ENCODE measurements around the gene METTL26. TPM values are rescaled to one million over a fixed set of nuclear protein-coding genes. Genes with fewer than 3 reads are reported as not detected.

METTL26 gene
- total RNA-seq, 1 experiment from 2014 or later = 60.9 TPM

- H3K27me3 ChIP-seq = no peaks in the 10 kb centered on the region
- no peaks in the 10 kb centered on the region for H3K9me3 ChIP-seq (replicated peaks)
- no peak overlapping the region for H3K27ac ChIP-seq
- DNase-seq = no peak
- H3K36me3 ChIP-seq = peaks cover 28% of the 10 kb centered on the region
- peaks cover 20% of the 10 kb centered on the region for H3K4me1 ChIP-seq
- H3K4me3 ChIP-seq = peak overlapping the region; percentile 65; the same call in 1 of the 2 replicates
These were observed 42.2 kb upstream of the METTL26 start for GRCh38 chr16:678209-678857.

DNA sequence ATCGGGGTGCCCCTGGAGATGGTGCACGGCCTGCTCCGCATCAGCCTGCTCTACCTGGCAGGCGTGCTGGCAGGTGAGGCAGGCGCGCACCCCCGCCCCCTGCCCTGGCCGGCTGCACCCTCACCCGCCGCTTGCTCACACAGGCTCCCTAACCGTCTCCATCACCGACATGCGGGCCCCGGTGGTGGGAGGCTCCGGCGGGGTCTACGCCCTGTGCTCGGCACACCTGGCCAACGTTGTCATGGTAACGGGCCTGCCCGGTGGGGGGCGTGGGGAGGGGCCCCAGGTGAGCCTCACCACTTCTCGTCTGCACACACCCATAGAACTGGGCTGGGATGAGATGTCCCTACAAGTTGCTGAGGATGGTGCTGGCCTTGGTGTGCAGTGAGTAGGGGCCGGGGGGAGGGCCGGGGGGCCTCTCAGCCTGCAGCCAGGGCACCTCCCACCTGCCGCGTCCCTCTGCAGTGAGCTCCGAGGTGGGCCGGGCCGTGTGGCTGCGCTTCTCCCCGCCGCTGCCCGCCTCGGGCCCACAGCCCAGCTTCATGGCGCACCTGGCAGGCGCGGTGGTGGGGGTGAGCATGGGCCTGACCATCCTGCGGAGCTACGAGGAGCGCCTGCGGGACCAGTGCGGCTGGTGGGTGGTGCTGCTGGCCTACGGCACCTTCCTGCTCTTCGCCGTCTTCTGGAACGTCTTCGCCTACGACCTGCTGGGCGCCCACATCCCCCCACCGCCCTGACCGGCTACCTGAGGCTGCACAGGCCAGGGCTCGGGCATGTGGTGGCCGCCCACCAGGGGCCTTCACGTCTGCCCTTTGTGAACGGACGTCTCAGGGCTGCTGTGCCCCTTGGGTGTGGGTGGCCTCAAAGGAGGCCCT lies 41.4 kb upstream of the METTL26 start:
- Histone ChIP-seq H3K4me3 (no peak overlapping the region), H3K27ac (no peak overlapping the region), H3K9me3 (replicated peaks) (no peaks in the 10 kb centered on the region), H3K4me1 (peaks cover 20% of the 10 kb centered on the region), H3K36me3 (peaks cover 29% of the 10 kb centered on the region), H3K27me3 (no peaks in the 10 kb centered on the region)
- no peak for DNase-seq

GRCh38 chr16:676913-677312 lies 40.8 kb upstream of the METTL26 start:
- Histone ChIP-seq H3K4me1 (peaks cover 17% of the 10 kb centered on the region), H3K27me3 (no peaks in the 10 kb centered on the region), H3K9me3 (replicated peaks) (no peaks in the 10 kb centered on the region), H3K36me3 (peaks cover 29% of the 10 kb centered on the region), H3K4me3 (no peak overlapping the region), H3K27ac (no peak overlapping the region)
- DNase-seq = no peak

GRCh38 chr16:676565-676902 lies 40.4 kb upstream of the METTL26 start:
- Histone ChIP-seq H3K36me3 (peaks cover 28% of the 10 kb centered on the region), H3K4me1 (peaks cover 13% of the 10 kb centered on the region), H3K27me3 (no peaks in the 10 kb centered on the region), H3K9me3 (replicated peaks) (no peaks in the 10 kb centered on the region), H3K27ac (no peak overlapping the region), H3K4me3 (no peak overlapping the region)
- DNase-seq = no peak

GRCh38 chr16:675884-676564 lies 39.9 kb upstream of the METTL26 start:
- Histone ChIP-seq H3K9me3 (replicated peaks) (no peaks in the 10 kb centered on the region), H3K27ac (no peak overlapping the region), H3K27me3 (no peaks in the 10 kb centered on the region), H3K4me3 (no peak overlapping the region), H3K36me3 (peaks cover 27% of the 10 kb centered on the region), H3K4me1 (peaks cover 10% of the 10 kb centered on the region; the same call in 1 of the 2 replicates)
- no peak for DNase-seq

DNA sequence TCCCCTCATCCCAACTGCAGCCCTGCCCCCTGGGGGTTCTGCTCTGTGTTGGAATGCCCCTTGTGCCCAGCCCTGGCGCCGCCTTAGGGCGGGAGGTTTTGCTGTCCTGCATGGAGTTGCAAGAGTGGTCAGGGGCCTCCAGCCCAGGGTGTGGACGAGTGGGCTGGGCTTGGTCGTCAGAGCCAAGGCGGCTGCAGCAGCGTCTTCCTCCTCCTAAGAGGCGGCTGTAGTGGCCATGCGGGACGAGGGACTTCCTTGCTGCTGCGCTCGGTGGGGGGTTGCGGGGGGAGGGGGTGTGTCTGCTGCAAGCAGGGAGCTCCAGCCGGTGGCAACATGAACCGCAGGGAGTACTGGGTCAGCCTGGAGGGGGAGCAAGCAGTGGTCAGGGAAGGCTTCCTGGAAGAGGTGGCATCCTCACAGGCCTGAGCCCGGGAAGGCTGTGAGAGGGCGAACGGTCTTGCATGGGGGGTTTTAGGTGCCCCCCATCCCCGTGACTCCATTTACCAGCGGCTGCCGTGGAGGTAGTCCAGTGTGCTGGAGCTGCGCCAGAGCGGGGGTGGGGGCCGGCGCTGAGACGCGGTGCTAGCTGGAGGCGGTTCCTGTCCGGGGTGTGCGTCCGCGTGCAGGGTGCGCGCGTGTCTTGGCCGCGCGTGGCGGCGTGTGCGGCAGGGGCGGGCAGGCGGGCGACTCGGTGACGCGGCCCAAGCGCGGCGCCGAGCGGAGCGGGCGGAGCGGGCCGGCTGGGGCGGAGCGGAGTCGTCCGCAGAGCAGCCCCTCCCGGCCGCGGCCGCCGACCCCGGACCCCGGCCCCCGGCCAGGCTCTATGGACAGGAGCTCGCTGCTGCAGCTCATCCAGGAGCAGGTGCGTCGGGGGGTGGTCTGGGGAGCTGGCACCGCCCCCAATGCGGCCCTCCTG lies 39.1 kb upstream of the METTL26 start, which contains the start of gene RHBDL1:
Gene RHBDL1, plus strand, starts transcription at position 704 of the 916 bp plus-strand sequence. Its CDS starts 120 bp downstream, at position 824.
- no peaks in the 10 kb centered on the region for H3K27me3 ChIP-seq
- H3K9me3 ChIP-seq (replicated peaks) = no peaks in the 10 kb centered on the region
- no peak for DNase-seq
- H3K27ac ChIP-seq = no peak within 1 kb of the TSS
- H3K4me3 ChIP-seq = no peak within 1 kb of the TSS
- peaks cover 34% of the 10 kb centered on the region for H3K36me3 ChIP-seq
- peaks cover 10% of the 10 kb centered on the region; the same call in 1 of the 2 replicates for H3K4me1 ChIP-seq

- Histone ChIP-seq H3K27me3 (no peaks in the 10 kb centered on the region), H3K36me3 (peaks cover 41% of the 10 kb centered on the region), H3K9me3 (replicated peaks) (no peaks in the 10 kb centered on the region), H3K4me1 (peaks cover 10% of the 10 kb centered on the region; the same call in 1 of the 2 replicates), H3K27ac (no peak overlapping the region), H3K4me3 (no peak overlapping the region)
- no peak for DNase-seq
These were observed 38.2 kb upstream of the METTL26 start for GRCh38 chr16:674214-674881.

GRCh38 chr16:673399-673991 lies 37.4 kb upstream of the METTL26 start:
- Histone ChIP-seq H3K4me1 (peaks cover 8% of the 10 kb centered on the region; the same call in 1 of the 2 replicates), H3K27ac (no peak overlapping the region), H3K4me3 (no peak overlapping the region), H3K36me3 (peaks cover 41% of the 10 kb centered on the region), H3K27me3 (no peaks in the 10 kb centered on the region), H3K9me3 (replicated peaks) (no peaks in the 10 kb centered on the region)
- DNase-seq = no peak

- Histone ChIP-seq H3K27ac (no peak overlapping the region), H3K27me3 (no peaks in the 10 kb centered on the region), H3K4me3 (no peak overlapping the region), H3K4me1 (peaks cover 5% of the 10 kb centered on the region; the same call in 1 of the 2 replicates), H3K9me3 (replicated peaks) (no peaks in the 10 kb centered on the region), H3K36me3 (peaks cover 41% of the 10 kb centered on the region)
- DNase-seq = no peak
These were observed 36.7 kb upstream of the METTL26 start for GRCh38 chr16:672851-673250.

GRCh38 chr16:672371-672770 lies 36.3 kb upstream of the METTL26 start:
- Histone ChIP-seq H3K4me1 (peaks cover 5% of the 10 kb centered on the region; the same call in 1 of the 2 replicates), H3K36me3 (peaks cover 41% of the 10 kb centered on the region), H3K9me3 (replicated peaks) (no peaks in the 10 kb centered on the region), H3K4me3 (no peak overlapping the region), H3K27me3 (no peaks in the 10 kb centered on the region), H3K27ac (no peak overlapping the region)
- DNase-seq = no peak

GRCh38 chr16:671353-672131 lies 35.4 kb upstream of the METTL26 start:
- H3K36me3 ChIP-seq = peaks cover 41% of the 10 kb centered on the region

GRCh38 chr16:670485-671352 lies 34.6 kb upstream of the METTL26 start:
- no peak for DNase-seq
- Histone ChIP-seq H3K4me3 (no peak overlapping the region), H3K27ac (no peak overlapping the region), H3K27me3 (no peaks in the 10 kb centered on the region), H3K36me3 (peaks cover 41% of the 10 kb centered on the region), H3K4me1 (peaks cover 5% of the 10 kb centered on the region; the same call in 1 of the 2 replicates), H3K9me3 (replicated peaks) (no peaks in the 10 kb centered on the region)

More at GRCh38 chr16:671353-672131, 35.4 kb upstream of the METTL26 start:
- Histone ChIP-seq H3K4me1 (peaks cover 5% of the 10 kb centered on the region; the same call in 1 of the 2 replicates), H3K9me3 (replicated peaks) (no peaks in the 10 kb centered on the region), H3K4me3 (no peak overlapping the region), H3K27me3 (no peaks in the 10 kb centered on the region), H3K27ac (no peak overlapping the region)
- DNase-seq = no peak
